Breast epithelium (tissue), 4 donors: ENCODE data around the gene ZNF134. TPM values are rescaled to one million over a fixed set of nuclear protein-coding genes. Genes with fewer than 3 reads are reported as not detected.

Experiments used
- DNase-seq, 2 donors: peaks; one replicate each; pipeline ENCODE4 v3.0.0-alpha.2; 2019; ENCODE audit warnings: low spot score in 2 of 2
- H3K27ac ChIP-seq, 2 donors: fragments of 200-600 bp; sonication (generic) in 1 of 2; one replicate each; pipeline ENCODE4 v1.5.1; 2016 to 2019; ENCODE audit warnings: mild to moderate bottlenecking in 1 of 2
- H3K27me3 ChIP-seq, 2 donors: fragments of 200-600 bp; sonication (generic) in 1 of 2; one replicate each; pipeline versions ENCODE4 v1.5.1 to v1.6.0; 2017 to 2019; ENCODE audit warnings: control low read depth in 1 of 2, mild to moderate bottlenecking in 1 of 2
- H3K36me3 ChIP-seq: fragments of 200-600 bp; one replicate; pipeline ENCODE4 v1.5.1; 2019
- H3K4me1 ChIP-seq, 2 donors: fragments of 200-600 bp; sonication (generic); one replicate each; pipeline ENCODE4 v1.5.1; 2016 to 2019; ENCODE audit warnings: control low read depth in 1 of 2
- H3K4me3 ChIP-seq, 3 donors: fragments of 200-600 bp; sonication (generic); 1 replicate in 2 of 3; 2 replicates in 1 of 3; pipeline ENCODE4 v1.5.1; 2016 to 2019; ENCODE audit warnings: mild to moderate bottlenecking in 3 of 3, moderate library complexity in 2 of 3
- H3K9me3 ChIP-seq, 2 donors: fragments of 200-600 bp; sonication (generic) in 1 of 2; one replicate each; pipeline ENCODE4 v1.5.1; 2016 to 2019; ENCODE audit warnings: control low read depth in 1 of 2
- POLR2A ChIP-seq: fragments of 450-650 bp; IDR thresholded peaks from one replicate; pipeline ENCODE4 v1.6.1; 2016; ENCODE audit warnings: antibody characterized with exemption, mild to moderate bottlenecking, moderate library complexity
- POLR2AphosphoS5 ChIP-seq, 3 donors: sonication (generic); formaldehyde crosslinking; IDR thresholded peaks; one replicate each; pipeline ENCODE4 v1.6.1; 2017; ENCODE audit warnings: antibody characterized with exemption in 3 of 3
- intact Hi-C: fragments of 100-400 bp; cut with DNase I; formaldehyde crosslinking; loops from one replicate; pipeline ENCODE4 v1.15.1; 2023; ENCODE audit warnings: low total_unique reads
- total RNA-seq, 3 donors: library from RNA; depleted of rRNA; stranded (reverse); fragments of >200 nt; gene quantifications; one replicate each; pipeline ENCODE4 v1.1.0, GENCODE V29; 2016
- TF ChIP-seq, protein P1 (sequence below), 3 donors: fragments of 450-650 bp; IDR thresholded peaks; one replicate each; pipeline ENCODE4 v1.5.1; 2016 to 2017; ENCODE audit warnings: antibody characterized with exemption in 3 of 3, mild to moderate bottlenecking in 3 of 3, moderate library complexity in 3 of 3

The ZNF134 gene
- total RNA-seq, 3 donors from 2014 or later, result 18.2 to 31.6 (median 18.4) TPM

DNA sequence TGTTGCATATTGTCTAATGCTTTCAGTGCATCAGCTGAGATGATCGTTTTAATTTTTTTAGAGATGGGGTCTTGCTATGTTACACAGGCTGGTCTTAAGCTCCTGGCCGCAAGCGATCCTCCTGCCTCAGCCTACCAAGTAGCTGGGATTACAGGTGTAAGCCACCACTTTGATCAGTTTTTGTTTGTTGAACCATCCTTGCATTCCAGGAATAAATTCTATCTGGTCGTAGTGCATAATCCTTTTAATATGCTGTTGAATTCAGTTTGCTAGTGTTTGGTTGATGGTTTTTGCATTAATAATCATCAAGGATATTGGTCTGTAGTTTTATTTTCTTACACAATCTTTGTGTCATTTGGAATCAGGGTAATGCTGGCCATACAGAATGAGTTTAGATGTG is 23.3 kb downstream of the ZNF134 start:
- intact Hi-C loops, result no loop called here
- DNase-seq, result no peak
- H3K36me3 ChIP-seq, result peaks cover 49% of the 10 kb centered on the region
- no peaks in the 10 kb centered on the region for H3K27me3 ChIP-seq
- peaks cover 57 to 71% of the 10 kb centered on the region in 2 donors for H3K9me3 ChIP-seq
- no peak overlapping the region for H3K4me3 ChIP-seq
- no peak for TF ChIP-seq POLR2A
- TF ChIP-seq, protein P1, sequence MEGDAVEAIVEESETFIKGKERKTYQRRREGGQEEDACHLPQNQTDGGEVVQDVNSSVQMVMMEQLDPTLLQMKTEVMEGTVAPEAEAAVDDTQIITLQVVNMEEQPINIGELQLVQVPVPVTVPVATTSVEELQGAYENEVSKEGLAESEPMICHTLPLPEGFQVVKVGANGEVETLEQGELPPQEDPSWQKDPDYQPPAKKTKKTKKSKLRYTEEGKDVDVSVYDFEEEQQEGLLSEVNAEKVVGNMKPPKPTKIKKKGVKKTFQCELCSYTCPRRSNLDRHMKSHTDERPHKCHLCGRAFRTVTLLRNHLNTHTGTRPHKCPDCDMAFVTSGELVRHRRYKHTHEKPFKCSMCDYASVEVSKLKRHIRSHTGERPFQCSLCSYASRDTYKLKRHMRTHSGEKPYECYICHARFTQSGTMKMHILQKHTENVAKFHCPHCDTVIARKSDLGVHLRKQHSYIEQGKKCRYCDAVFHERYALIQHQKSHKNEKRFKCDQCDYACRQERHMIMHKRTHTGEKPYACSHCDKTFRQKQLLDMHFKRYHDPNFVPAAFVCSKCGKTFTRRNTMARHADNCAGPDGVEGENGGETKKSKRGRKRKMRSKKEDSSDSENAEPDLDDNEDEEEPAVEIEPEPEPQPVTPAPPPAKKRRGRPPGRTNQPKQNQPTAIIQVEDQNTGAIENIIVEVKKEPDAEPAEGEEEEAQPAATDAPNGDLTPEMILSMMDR (IDR thresholded peaks at IDR 0.05), result no peak
- TF ChIP-seq POLR2AphosphoS5 (IDR thresholded peaks at IDR 0.05), result no peak
- H3K27ac ChIP-seq, result no peak overlapping the region
- H3K4me1 ChIP-seq, result no peaks in the 10 kb centered on the region

GRCh38 chr19:57641715-57642234 is 27.7 kb downstream of the ZNF134 start:
- peaks cover 75 to 82% of the 10 kb centered on the region in 2 donors for H3K9me3 ChIP-seq
- intact Hi-C loops, result no loop called here
- TF ChIP-seq, protein P1 (IDR thresholded peaks at IDR 0.05), result no peak
- TF ChIP-seq POLR2AphosphoS5 (IDR thresholded peaks at IDR 0.05), result no peak
- no peak for TF ChIP-seq POLR2A
- no peaks in the 10 kb centered on the region for H3K4me1 ChIP-seq
- H3K27me3 ChIP-seq, result no peaks in the 10 kb centered on the region
- peak overlapping the region in 1 of 2 donors; percentile 14 for H3K27ac ChIP-seq
- H3K4me3 ChIP-seq, result no peak overlapping the region
- DNase-seq, result no peak
- H3K36me3 ChIP-seq, result peaks cover 44% of the 10 kb centered on the region

GRCh38 chr19:57642396-57643046 is 28.5 kb downstream of the ZNF134 start:
- H3K4me3 ChIP-seq, result peak overlapping the region in 1 of 3 donors; percentile 1
- intact Hi-C loops, result no loop called here
- peak overlapping the region in 1 of 2 donors; percentile 14 for H3K27ac ChIP-seq
- no peaks in the 10 kb centered on the region for H3K4me1 ChIP-seq
- no peak for TF ChIP-seq POLR2AphosphoS5 (IDR thresholded peaks at IDR 0.05)
- TF ChIP-seq, protein P1 (IDR thresholded peaks at IDR 0.05), result no peak
- TF ChIP-seq POLR2A, result no peak
- no peaks in the 10 kb centered on the region for H3K27me3 ChIP-seq
- peaks cover 67 to 80% of the 10 kb centered on the region in 2 donors for H3K9me3 ChIP-seq
- peaks cover 44% of the 10 kb centered on the region for H3K36me3 ChIP-seq
- DNase-seq, result no peak

DNA sequence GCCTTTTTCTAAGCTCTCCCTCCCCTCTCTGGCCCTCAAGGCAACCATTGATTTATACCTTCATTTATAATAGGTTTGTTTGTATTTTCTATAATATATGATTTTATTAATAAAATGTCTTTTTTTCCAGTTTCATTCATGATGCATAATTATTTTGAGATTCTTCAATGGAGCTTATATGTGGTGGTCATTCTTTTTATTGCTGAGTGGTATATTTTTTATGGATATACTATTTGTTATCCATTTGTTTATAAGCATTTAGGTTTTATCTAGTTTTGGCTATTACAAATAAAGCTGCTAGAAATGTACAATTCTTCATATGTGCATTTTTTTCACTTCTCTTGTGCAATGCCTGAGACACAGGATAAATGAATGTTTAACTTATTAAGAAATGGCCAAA is 29.7 kb downstream of the ZNF134 start:
- Histone ChIP-seq H3K9me3 (peaks cover 63 to 72% of the 10 kb centered on the region in 2 donors), H3K27me3 (no peaks in the 10 kb centered on the region), H3K4me3 (no peak overlapping the region), H3K36me3 (peaks cover 36% of the 10 kb centered on the region), H3K27ac (no peak overlapping the region), H3K4me1 (no peaks in the 10 kb centered on the region)
- intact Hi-C loops, result no loop called here
- DNase-seq, result no peak
- TF ChIP-seq POLR2A, result no peak
- TF ChIP-seq, protein P1 (IDR thresholded peaks at IDR 0.05), result no peak
- TF ChIP-seq POLR2AphosphoS5 (IDR thresholded peaks at IDR 0.05), result no peak

DNA sequence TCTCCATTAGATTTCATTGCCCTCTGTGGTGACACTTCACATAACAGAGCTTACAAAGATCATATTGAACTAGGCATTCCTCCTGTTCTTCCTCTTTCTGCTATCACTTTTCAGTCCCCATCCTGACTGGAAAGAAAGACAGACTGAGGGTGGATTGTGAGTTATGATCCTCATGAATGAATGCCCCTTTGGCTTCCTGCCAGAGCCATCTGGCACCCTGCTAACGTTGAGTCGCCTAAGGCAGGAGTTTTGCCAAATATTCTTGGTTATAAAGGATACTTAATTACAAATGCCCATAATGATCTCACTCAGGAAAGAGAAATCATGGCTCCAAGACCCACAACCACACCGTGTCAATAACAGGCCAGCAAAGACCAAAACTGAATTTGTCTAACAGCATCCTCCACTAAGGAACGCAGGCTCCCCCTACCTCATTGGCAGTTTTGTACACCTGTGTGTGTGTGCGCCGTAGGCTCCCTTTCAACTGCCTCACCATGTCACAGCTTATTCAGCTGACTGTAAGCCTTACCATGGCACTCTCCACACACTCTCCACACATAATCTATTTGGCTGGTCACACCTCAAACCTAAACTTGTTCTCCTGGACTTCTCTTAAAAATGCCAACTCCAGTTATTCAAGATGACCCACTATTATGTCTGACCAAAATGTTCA is 34.4 kb downstream of the ZNF134 start:
- intact Hi-C loops, result no loop called here
- DNase-seq, result no peak
- Histone ChIP-seq H3K27ac (no peak overlapping the region), H3K27me3 (no peaks in the 10 kb centered on the region), H3K36me3 (no peaks in the 10 kb centered on the region), H3K4me1 (no peaks in the 10 kb centered on the region), H3K9me3 (peaks cover 17 to 28% of the 10 kb centered on the region in 2 donors), H3K4me3 (no peak overlapping the region)
- TF ChIP-seq POLR2AphosphoS5 (IDR thresholded peaks at IDR 0.05), result no peak
